Astrocyte (in vitro differentiated cells and primary cell): ENCODE data around the gene SHLD2. TPM values are rescaled to one million over a fixed set of nuclear protein-coding genes. Genes with fewer than 3 reads are reported as not detected.
"Not testable (repeated sequence)": the region's sequence is repeated elsewhere in the genome, so short reads cannot be mapped to it uniquely, and the experiment has no call there.

Source experiments
- DNase-seq: peaks from one replicate; pipeline ENCODE4 v3.0.0-alpha.2; 2010; ENCODE audit warnings: low read depth
- FAIRE-seq: peaks from 2 replicates; lab custom pipeline; 2011; peaks lifted over from hg19 to GRCh38; lab: Jason Lieb, UNC
- H2AFZ ChIP-seq: 2 replicates; pipeline ENCODE4 v1.6.0; 2012; ENCODE audit warnings: low read depth, low read length, inconsistent platforms
- H3K27ac ChIP-seq: 2 replicates; pipeline ENCODE4 v1.5.1; 2011; ENCODE audit warnings: low read depth, low read length, inconsistent platforms
- H3K27me3 ChIP-seq: 2 replicates; pipeline ENCODE4 v1.6.0; 2011; ENCODE audit warnings: low read length, inconsistent platforms; ENCODE audit not compliant: insufficient read depth
- H3K36me3 ChIP-seq: 2 replicates; pipeline ENCODE4 v1.5.1; 2011; ENCODE audit warnings: low read length, inconsistent platforms; ENCODE audit not compliant: insufficient read depth
- H3K4me1 ChIP-seq: 2 replicates; pipeline ENCODE4 v1.5.1; 2011; ENCODE audit warnings: low read length, inconsistent platforms; ENCODE audit not compliant: insufficient read depth
- H3K4me2 ChIP-seq: 2 replicates; pipeline ENCODE4 v1.6.0; 2012; ENCODE audit warnings: low read length, inconsistent platforms
- H3K4me3 ChIP-seq: 2 replicates; pipeline ENCODE4 v1.5.1; 2011; ENCODE audit warnings: low read depth, mild to moderate bottlenecking, low read length, inconsistent platforms; ENCODE audit not compliant: insufficient read depth
- H3K79me2 ChIP-seq: 2 replicates; pipeline ENCODE4 v1.6.0; 2012; ENCODE audit warnings: mild to moderate bottlenecking, low read length, inconsistent platforms; ENCODE audit not compliant: insufficient read depth
- H3K9ac ChIP-seq: 2 replicates; pipeline ENCODE4 v1.6.0; 2012; ENCODE audit warnings: mild to moderate bottlenecking, low read length, inconsistent platforms
- H3K9me3 ChIP-seq: 2 replicates; pipeline ENCODE4 v1.5.1; 2012; ENCODE audit warnings: low read depth, mild to moderate bottlenecking, low read length, inconsistent platforms; ENCODE audit not compliant: insufficient read depth
- H4K20me1 ChIP-seq: 2 replicates; pipeline ENCODE4 v1.6.0; 2012; ENCODE audit warnings: low read length, inconsistent platforms; ENCODE audit not compliant: insufficient read depth
- H3K27ac Mint-ChIP-seq: one replicate; pipeline ENCODE4 v1.8.0; 2021; ENCODE audit warnings: mild to moderate bottlenecking, mixed read lengths; ENCODE audit not compliant: unreplicated experiment
- H3K27me3 Mint-ChIP-seq: one replicate; pipeline ENCODE4 v1.8.0; 2021; ENCODE audit warnings: low read depth, mixed read lengths; ENCODE audit not compliant: unreplicated experiment
- H3K36me3 Mint-ChIP-seq: one replicate; pipeline ENCODE4 v1.8.0; 2021; ENCODE audit warnings: low read depth, mixed read lengths; ENCODE audit not compliant: unreplicated experiment
- H3K4me1 Mint-ChIP-seq: one replicate; pipeline ENCODE4 v1.8.0; 2021; ENCODE audit warnings: low read depth, mixed read lengths; ENCODE audit not compliant: unreplicated experiment
- H3K4me3 Mint-ChIP-seq: one replicate; pipeline ENCODE4 v1.8.0; 2021; ENCODE audit warnings: mild to moderate bottlenecking, moderate library complexity, mixed read lengths; ENCODE audit not compliant: unreplicated experiment
- H3K9me3 Mint-ChIP-seq: one replicate; pipeline ENCODE4 v1.8.0; 2021; ENCODE audit warnings: mild to moderate bottlenecking, mixed read lengths; ENCODE audit not compliant: unreplicated experiment
- EZH2 ChIP-seq: IDR thresholded peaks from 2 replicates; pipeline ENCODE4 v1.6.1; 2012; ENCODE audit warnings: mild to moderate bottlenecking, low read length, inconsistent platforms; ENCODE audit not compliant: insufficient read depth
- total RNA-seq: library from RNA; stranded (reverse); gene quantifications from 2 replicates; pipeline ENCODE4 v1.2.1, GENCODE V29; 2021
- TF ChIP-seq, protein P1 (sequence below): IDR thresholded peaks from 2 replicates; pipeline ENCODE4 v1.5.1; 2011; ENCODE audit warnings: low read depth, mild to moderate bottlenecking, inconsistent platforms, low read length, moderate library complexity; ENCODE audit not compliant: insufficient read depth

Gene SHLD2
- total RNA-seq, 1 donor from 2014 or later, result 23.2 TPM

DNA sequence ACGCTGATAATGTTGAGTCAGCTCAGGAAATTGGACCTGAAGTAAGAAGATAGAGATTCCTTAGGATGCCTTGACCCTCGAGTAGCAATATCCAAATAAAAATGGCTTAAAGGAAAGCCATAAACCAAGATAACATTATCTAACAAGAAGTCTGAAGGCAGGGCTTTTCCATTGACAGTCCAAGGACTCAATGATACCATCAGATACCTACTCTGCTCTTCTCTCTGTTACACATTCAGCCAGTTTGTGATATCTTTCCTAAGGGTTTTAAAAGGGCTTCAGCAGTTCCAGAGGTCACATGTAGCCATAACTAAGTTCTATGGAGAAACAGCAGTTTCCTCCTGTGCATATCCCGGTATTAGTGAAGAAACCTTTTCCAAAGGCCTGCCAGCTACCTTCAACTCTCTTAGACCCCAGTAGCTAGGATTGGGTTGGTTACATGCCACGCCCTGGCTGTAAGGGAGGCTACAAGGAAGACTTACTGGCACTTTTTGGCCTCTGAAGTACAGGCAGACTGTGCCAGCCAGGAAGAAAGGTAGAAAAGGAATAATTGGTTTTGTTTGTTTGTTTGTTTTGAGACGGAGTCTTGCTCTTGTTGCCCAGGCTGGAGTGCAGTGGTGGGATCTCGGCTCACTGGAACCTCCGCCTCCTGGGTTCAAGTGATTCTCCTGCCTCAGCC is 10.6 kb downstream of the SHLD2 start:
- Mint-ChIP-seq H3K27me3 (no peaks in the 10 kb centered on the region), H3K9me3 (no peaks in the 10 kb centered on the region), H3K4me3 (no peak overlapping the region), H3K27ac (no peak overlapping the region), H3K4me1 (no peaks in the 10 kb centered on the region), H3K36me3 (peaks cover 17% of the 10 kb centered on the region)
- TF ChIP-seq EZH2, result no peak
- TF ChIP-seq, protein P1, sequence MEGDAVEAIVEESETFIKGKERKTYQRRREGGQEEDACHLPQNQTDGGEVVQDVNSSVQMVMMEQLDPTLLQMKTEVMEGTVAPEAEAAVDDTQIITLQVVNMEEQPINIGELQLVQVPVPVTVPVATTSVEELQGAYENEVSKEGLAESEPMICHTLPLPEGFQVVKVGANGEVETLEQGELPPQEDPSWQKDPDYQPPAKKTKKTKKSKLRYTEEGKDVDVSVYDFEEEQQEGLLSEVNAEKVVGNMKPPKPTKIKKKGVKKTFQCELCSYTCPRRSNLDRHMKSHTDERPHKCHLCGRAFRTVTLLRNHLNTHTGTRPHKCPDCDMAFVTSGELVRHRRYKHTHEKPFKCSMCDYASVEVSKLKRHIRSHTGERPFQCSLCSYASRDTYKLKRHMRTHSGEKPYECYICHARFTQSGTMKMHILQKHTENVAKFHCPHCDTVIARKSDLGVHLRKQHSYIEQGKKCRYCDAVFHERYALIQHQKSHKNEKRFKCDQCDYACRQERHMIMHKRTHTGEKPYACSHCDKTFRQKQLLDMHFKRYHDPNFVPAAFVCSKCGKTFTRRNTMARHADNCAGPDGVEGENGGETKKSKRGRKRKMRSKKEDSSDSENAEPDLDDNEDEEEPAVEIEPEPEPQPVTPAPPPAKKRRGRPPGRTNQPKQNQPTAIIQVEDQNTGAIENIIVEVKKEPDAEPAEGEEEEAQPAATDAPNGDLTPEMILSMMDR, result no peak
- H3K4me2 ChIP-seq, result no peak overlapping the region
- no peak overlapping the region for H3K9ac ChIP-seq
- peaks cover 35% of the 10 kb centered on the region for H3K36me3 ChIP-seq
- DNase-seq (no peak), FAIRE-seq (no peak)
- no peaks in the 10 kb centered on the region for H3K9me3 ChIP-seq
- H3K27ac ChIP-seq, result no peak overlapping the region
- peaks cover 15% of the 10 kb centered on the region for H4K20me1 ChIP-seq
- H3K4me3 ChIP-seq, result no peak overlapping the region
- peaks cover 39% of the 10 kb centered on the region for H3K79me2 ChIP-seq
- H3K4me1 ChIP-seq, result no peaks in the 10 kb centered on the region
- no peak overlapping the region for H2AFZ ChIP-seq
- no peaks in the 10 kb centered on the region for H3K27me3 ChIP-seq

DNA sequence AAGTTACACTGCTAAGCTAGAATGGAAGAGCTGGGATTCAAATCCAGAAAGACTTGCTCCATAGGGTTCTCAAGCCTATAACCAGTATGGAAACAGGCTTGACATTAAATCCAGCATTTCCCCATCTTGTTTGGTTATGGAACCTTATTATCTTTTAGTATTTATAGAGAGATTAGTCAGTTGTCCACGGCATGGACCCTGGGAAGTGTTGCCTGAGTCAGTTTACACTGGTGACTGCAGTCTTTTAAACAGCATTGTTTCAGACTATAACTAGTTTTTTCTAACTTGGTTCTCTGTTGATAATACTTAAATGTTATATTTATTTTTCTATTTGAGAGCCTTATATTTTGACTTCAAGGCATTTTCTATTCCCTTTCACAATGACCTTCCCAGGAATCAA is 23.1 kb downstream of the SHLD2 start:
- H3K27me3 Mint-ChIP-seq, H3K4me1 Mint-ChIP-seq, H3K79me2 ChIP-seq, H4K20me1 ChIP-seq, H3K4me3 ChIP-seq, H3K36me3 Mint-ChIP-seq, H2AFZ ChIP-seq, H3K27ac Mint-ChIP-seq, H3K9me3 Mint-ChIP-seq, FAIRE-seq, DNase-seq, H3K27me3 ChIP-seq, H3K9me3 ChIP-seq, H3K4me2 ChIP-seq, H3K4me3 Mint-ChIP-seq, H3K36me3 ChIP-seq, H3K4me1 ChIP-seq, H3K27ac ChIP-seq, H3K9ac ChIP-seq: not testable (repeated sequence)

DNA sequence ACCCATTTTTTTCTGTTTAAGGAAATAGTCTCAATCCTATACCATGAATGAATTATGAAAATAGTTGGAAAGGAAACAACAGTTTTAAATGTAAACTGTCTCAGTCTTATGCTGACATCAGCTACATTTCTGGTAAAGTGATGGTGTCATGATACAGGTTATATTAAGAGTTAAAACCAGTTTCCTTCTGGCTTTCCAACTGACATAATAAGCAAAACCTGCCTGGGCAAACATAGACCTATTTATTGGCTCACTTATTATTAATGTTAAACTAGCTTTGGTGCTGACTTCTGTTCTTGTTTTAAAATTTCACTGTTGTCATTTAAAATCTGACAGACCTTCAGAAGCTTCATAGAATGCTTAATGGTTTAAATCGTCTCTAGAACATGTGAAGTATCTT is 24.0 kb downstream of the SHLD2 start:
- not testable (repeated sequence) for DNase-seq, H3K4me1 Mint-ChIP-seq, H2AFZ ChIP-seq

DNA sequence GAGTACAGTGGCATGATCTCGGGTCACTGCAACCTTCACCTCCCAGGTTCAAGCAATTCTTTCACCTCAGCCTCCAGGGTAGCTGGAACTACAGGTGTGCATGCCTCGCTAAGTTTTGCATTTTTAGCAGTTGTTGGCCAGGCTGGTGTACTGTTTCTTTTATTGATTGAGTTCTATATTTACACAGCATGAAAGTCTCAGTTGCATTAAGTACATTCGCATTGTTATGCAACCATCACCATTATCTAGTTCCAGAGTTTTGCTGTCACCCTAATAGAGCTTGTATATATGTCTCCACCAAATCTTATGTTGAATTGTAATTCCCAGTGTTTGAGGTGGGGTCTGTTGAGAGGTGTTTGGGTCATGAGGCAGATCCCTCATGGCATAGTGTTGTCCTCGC is 28.3 kb downstream of the SHLD2 start:
- FAIRE-seq, H3K36me3 Mint-ChIP-seq, H4K20me1 ChIP-seq: not testable (repeated sequence)

More for the DNA sequence above, 24.0 kb downstream of the SHLD2 start:
- H3K27ac Mint-ChIP-seq, H3K27ac ChIP-seq, H3K9ac ChIP-seq, H3K4me3 ChIP-seq, H3K4me2 ChIP-seq, H3K79me2 ChIP-seq, H3K36me3 ChIP-seq, H3K27me3 Mint-ChIP-seq, H3K9me3 ChIP-seq, H4K20me1 ChIP-seq, H3K36me3 Mint-ChIP-seq, H3K4me3 Mint-ChIP-seq, H3K9me3 Mint-ChIP-seq, H3K27me3 ChIP-seq, H3K4me1 ChIP-seq, FAIRE-seq: not testable (repeated sequence)

DNA sequence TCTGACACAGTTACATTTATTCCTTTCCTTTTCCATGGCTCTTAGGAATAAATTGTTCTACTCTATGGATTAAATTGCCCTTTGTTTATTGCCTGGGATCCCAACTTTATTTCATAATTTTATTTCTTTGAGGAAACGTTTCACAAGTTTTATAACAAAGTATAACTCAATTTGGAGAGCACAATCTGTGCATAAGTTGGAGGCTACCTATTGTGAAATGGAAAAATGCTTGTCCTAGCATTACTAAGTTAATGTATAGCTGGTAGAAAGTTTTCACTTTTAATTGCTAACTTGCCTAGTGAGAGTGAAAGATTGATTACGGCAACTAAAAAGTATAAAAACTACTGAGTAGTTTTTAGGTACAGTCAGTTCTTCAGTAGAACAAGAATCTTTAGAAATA is 32.0 kb downstream of the SHLD2 start:
- not testable (repeated sequence) for H3K79me2 ChIP-seq, H3K4me1 Mint-ChIP-seq, H3K4me3 Mint-ChIP-seq, H3K27me3 ChIP-seq, H3K9me3 Mint-ChIP-seq, H3K27ac Mint-ChIP-seq, H3K27me3 Mint-ChIP-seq, DNase-seq, H3K4me2 ChIP-seq, H3K27ac ChIP-seq, FAIRE-seq, H3K4me1 ChIP-seq, H3K9me3 ChIP-seq, H2AFZ ChIP-seq, H4K20me1 ChIP-seq, H3K36me3 ChIP-seq, H3K4me3 ChIP-seq, H3K36me3 Mint-ChIP-seq, H3K9ac ChIP-seq

More for the DNA sequence above, 28.3 kb downstream of the SHLD2 start:
- H3K27me3 ChIP-seq, H3K4me3 ChIP-seq, DNase-seq, H3K4me1 ChIP-seq, H3K9me3 ChIP-seq, H3K27ac ChIP-seq, H3K27ac Mint-ChIP-seq, H3K79me2 ChIP-seq, H3K27me3 Mint-ChIP-seq, H3K9me3 Mint-ChIP-seq, H2AFZ ChIP-seq, H3K4me1 Mint-ChIP-seq, H3K4me3 Mint-ChIP-seq, H3K4me2 ChIP-seq, H3K9ac ChIP-seq, H3K36me3 ChIP-seq: not testable (repeated sequence)
